Renal cortical epithelial cell (primary cell): ENCODE results near the gene SUSD3. TPM values are rescaled to one million over a fixed set of nuclear protein-coding genes. Genes with fewer than 3 reads are reported as not detected.

Experiments
- DNase-seq: peaks from one replicate; pipeline ENCODE4 v3.0.0-alpha.2; 2011; ENCODE audit warnings: low read depth
- total RNA-seq: library from RNA; depleted of rRNA; stranded (reverse); fragments of >200 nt; gene quantifications from 2 replicates; pipeline ENCODE4 v1.2.3, GENCODE V29; 2014

The SUSD3 gene
- total RNA-seq, 1 donor from 2014 or later: 5.1 TPM

DNA sequence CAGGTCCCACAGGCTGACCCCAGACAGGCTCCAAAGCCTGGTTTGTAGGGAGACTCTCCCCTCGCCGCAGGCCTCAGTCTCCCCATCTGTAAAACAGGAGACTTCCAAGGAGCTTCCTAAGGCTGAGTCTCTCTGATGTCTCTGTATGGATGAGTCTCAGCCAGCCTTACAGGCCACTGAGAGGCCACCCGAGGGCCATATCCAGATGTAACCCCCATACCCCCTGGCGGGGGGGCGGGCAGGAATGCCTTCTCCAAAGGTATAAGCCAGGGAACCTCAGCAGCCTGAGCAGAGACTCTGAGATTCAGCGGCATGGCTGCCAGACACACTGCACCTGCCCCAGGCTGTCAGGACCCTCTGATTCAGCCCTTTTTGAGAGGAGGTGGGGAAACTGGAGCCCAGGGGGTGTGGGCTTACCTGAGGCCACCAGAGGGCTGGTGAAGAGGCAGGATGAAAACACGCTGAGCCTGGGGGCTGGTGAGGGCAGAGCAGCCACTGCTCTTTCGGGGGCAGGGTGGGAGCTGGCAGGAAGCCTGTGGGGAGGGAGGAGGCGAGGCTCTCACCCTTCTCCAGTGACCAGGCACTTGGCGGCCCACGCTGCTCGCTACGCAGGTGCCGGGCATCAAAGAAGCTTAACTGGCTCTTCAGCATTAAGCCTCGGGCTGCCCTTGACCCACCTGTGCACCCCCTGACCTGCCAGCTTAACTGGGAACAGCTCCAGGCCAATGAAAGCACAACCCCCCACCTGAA, 5.5 kb upstream of the SUSD3 start:
- no peak for DNase-seq

DNA sequence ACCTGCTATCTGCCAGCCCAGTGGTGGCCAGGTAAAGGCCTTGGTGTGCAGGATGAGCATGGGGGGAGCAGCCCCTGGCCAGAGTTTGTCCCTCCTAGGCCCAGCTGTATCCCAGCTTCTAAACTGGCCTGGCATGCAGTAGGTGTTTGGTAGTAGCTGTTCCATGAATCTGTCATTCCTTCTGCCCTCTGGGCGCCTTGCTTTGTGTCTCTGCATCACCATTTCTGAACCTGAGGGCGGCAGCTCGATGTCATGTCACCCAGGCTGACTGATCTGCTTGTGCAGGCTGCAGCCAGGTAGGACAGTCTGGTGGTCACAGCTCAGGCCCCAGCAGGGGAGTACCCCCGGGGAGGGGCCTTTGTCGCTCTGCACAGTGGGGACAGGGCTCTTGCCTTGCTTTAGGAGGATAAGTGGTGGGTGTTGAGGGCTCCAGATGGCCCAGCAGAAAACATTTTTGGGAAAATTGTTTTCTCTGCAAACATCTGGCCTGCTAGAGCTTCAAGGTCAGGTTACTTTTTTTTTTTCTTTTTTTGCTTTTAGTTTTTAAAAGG, 4.6 kb upstream of the SUSD3 start:
- no peak for DNase-seq

GRCh38 chr9:93054758-93055704, 3.5 kb upstream of the SUSD3 start:
- no peak for DNase-seq

DNA sequence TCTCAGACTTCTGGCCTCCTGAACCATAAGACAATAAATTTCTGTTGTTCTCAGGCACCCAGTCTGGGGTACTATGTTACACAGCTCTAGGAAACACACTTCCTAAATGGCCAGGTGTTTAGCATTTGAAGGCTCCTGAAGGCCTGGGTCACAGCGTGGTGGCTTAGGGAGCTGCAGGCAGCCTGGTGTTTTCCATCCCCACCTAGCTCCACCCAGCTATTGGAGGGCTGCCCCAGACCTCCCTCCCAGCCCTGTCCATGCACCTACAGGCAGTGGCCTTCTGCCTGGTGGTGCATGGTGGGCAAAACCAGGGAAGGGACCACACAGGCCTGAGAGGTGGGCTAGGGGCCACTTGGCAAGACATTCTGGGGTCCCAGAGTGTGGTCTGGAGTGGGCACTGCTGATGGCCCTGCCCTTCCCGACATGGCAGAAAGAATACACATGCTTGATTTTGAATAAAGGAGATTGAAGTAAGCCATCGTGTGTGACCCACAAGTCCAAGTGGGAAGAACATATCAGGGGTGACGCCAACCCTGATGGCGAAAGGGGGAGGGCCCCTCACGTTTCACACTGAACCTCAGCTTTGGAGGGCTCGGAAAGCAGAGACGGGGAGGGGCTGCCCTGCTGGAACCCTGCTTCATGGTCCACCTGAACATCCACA, 1.3 kb upstream of the SUSD3 start:
- no peak for DNase-seq

- no peak for DNase-seq
Observed at GRCh38 chr9:93057703-93058354, 672 bp upstream of the SUSD3 start.

- no peak for DNase-seq
Observed at GRCh38 chr9:93059011-93059714, 662 bp downstream of the SUSD3 start.

DNA sequence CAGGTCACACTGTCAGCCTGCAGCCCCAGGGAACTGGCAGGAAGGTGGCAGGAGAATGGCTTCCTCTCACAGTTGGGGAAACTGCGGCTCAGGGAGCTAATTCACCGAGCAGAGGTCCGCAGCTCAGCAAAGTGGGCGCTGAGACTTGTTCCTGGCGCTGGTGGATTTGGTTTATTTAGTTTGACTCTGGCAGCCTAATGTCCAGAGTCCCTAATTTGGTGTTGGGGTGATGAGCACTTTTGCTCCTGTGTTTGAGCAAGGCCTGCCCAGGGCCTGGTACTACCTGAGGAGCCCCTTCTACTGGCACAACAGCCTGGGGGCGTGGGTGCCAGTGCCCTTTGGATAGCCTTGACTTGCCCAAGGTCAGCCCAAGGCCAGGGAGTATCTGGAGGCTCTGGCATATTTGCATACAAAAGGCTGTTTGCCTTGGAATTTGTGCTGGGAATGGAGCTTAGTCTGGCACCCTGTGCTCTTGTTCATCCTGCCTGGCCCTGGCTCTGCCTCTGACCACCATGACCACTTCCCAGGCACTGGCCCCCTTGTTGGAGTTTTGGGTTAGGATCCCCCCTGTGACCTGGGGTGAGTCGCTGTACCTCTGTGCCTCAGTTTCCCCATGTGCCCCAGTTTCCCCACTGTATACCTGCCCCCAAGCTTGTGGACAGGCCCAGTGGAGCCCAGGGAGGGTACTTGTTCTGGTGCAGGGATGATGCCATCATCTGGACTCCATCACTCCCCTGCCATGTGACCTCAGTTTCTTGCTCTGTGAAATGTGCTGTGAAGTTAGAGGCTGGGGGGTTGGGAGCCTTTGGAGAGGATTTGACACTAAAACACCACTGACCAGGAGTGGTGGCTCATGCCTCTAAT, 1.4 kb downstream of the SUSD3 start:
- no peak for DNase-seq

DNA sequence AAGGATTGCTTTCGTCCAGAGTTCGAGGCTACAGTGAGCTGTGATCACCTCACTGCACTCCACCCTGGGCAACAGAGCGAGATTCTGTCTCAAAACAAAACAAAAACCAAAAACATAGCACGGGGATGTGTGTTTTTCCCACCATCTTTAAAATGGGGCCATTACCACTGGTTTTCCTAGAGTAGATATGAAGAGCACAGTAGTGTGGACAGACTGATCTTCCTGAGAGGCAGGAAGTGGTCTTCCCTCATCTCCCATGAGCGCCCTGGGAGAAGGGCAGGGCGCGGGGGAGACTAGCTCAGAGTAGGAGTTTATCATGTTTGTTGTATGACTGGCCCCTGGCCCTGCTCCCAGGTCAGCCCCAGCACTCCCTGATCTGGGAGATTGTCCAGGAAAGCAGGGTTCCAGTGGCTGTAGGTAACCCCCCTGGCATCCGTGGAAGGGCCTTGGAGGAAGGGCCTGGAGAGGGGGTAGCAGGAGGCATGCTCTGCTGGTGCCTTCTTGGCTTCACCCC, 2.3 kb downstream of the SUSD3 start:
- peak; percentile 28 for DNase-seq

GRCh38 chr9:93061260-93061751, 2.8 kb downstream of the SUSD3 start:
- DNase-seq: no peak

GRCh38 chr9:93061791-93062763, 3.6 kb downstream of the SUSD3 start:
- peak; percentile 69 for DNase-seq

- DNase-seq: peak; percentile 64
Observed at GRCh38 chr9:93064392-93065134, 6.1 kb downstream of the SUSD3 start.

GRCh38 chr9:93065135-93065720, 6.7 kb downstream of the SUSD3 start:
- no peak for DNase-seq

- DNase-seq: peak; percentile 50
Observed at GRCh38 chr9:93066978-93067603, 8.6 kb downstream of the SUSD3 start.

GRCh38 chr9:93068956-93069355, 10.5 kb downstream of the SUSD3 start:
- DNase-seq: no peak

GRCh38 chr9:93071464-93071863, 13.0 kb downstream of the SUSD3 start:
- no peak for DNase-seq

- peak; percentile 36 for DNase-seq
Observed at GRCh38 chr9:93072383-93072795, 13.9 kb downstream of the SUSD3 start.
